ENCODE results near the gene DTNBP1.

GRCh38 chr6:15518878-15519277, 143.9 kb downstream of the DTNBP1 start:
- TF ChIP-seq POLR2A (IDR thresholded peaks at IDR 0.05) = no peak
- TF ChIP-seq, protein P1, sequence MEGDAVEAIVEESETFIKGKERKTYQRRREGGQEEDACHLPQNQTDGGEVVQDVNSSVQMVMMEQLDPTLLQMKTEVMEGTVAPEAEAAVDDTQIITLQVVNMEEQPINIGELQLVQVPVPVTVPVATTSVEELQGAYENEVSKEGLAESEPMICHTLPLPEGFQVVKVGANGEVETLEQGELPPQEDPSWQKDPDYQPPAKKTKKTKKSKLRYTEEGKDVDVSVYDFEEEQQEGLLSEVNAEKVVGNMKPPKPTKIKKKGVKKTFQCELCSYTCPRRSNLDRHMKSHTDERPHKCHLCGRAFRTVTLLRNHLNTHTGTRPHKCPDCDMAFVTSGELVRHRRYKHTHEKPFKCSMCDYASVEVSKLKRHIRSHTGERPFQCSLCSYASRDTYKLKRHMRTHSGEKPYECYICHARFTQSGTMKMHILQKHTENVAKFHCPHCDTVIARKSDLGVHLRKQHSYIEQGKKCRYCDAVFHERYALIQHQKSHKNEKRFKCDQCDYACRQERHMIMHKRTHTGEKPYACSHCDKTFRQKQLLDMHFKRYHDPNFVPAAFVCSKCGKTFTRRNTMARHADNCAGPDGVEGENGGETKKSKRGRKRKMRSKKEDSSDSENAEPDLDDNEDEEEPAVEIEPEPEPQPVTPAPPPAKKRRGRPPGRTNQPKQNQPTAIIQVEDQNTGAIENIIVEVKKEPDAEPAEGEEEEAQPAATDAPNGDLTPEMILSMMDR (IDR thresholded peaks at IDR 0.05) = no peak
- TF ChIP-seq POLR2AphosphoS5 (IDR thresholded peaks at IDR 0.05) = no peak

Measured in prostate gland (tissue), 2 donors.